ENCODE results near the gene MCF2L2.
A peak's percentile ranks its signal among the peaks of the same experiment; 100 is the strongest.

The MCF2L2 gene

GRCh38 chr3:183287301-183287971 is 141.0 kb downstream of the MCF2L2 start:
- peak; percentile 24 for DNase-seq

GRCh38 chr3:183285828-183286457 is 142.5 kb downstream of the MCF2L2 start:
- peak; percentile 94 for DNase-seq

GRCh38 chr3:183285318-183285717 is 143.1 kb downstream of the MCF2L2 start:
- no peak for DNase-seq

- DNase-seq, result no peak
Measured at GRCh38 chr3:183284570-183284969, 143.8 kb downstream of the MCF2L2 start.

DNA sequence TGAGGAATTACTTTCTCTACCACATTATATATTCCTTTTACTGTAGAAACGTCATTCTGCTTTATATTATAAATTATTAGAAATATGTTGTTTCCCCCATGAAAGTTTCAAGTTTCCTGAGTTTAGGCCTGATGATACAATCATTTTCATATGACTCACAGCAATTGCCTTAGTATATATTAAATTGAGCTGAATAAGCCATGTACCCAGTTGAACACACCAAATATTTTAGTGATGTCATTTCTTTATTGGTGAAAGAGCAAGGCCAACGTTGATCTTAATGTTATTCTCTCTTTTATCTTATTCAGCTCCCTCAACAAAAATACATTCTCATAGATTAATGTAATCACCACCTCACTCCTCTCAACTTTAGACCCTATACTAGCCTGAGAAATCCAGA is 144.5 kb downstream of the MCF2L2 start:
- DNase-seq, result no peak

- no peak for DNase-seq
Measured at GRCh38 chr3:183281126-183281797, 147.2 kb downstream of the MCF2L2 start.

DNA sequence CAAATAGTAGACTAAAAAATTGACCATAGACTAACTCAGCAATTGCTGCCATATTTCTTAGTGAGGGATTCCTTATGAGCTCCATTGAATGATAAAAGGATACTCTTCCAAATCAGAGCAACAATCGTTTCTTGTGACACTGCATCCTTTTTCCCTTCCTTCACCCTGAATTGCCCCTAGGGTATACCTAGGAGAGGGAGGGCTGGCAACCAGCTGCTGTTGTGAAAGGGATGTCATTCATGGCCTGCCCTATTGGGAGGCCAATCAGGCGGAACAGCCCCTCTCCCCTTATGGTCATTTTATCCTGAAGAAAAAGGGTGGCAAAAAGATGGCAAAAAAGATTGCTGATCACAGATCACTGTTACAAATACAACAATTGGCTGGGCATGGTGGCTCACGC is 149.0 kb downstream of the MCF2L2 start:
- DNase-seq, result no peak

- no peak for DNase-seq
Measured at GRCh38 chr3:183278479-183279088, 149.8 kb downstream of the MCF2L2 start.

GRCh38 chr3:183277260-183277659 is 151.2 kb downstream of the MCF2L2 start:
- no peak for DNase-seq

- no peak for DNase-seq
Measured at GRCh38 chr3:183275937-183276336, 152.5 kb downstream of the MCF2L2 start.

DNA sequence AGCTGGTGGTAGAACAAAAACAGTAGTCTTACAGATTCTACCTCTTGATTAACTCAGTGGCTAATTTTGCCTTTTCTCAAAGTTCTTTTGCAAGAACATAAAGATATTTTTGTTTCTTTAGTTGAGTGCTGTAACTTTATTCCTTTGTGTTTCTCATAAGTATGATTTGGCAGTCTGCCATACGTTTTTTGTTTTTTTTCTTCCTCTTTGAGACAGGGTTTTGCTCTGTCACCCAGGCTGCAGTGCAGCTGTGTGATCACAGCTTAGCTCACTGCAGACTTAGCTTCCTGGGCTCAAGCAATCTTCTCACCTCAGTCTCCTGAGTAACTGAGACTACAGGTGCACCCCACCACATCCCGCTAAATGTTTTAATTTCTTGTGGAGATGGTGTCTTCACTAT is 153.0 kb downstream of the MCF2L2 start:
- no peak for DNase-seq

GRCh38 chr3:183274609-183275008 is 153.8 kb downstream of the MCF2L2 start:
- no peak for DNase-seq

DNA sequence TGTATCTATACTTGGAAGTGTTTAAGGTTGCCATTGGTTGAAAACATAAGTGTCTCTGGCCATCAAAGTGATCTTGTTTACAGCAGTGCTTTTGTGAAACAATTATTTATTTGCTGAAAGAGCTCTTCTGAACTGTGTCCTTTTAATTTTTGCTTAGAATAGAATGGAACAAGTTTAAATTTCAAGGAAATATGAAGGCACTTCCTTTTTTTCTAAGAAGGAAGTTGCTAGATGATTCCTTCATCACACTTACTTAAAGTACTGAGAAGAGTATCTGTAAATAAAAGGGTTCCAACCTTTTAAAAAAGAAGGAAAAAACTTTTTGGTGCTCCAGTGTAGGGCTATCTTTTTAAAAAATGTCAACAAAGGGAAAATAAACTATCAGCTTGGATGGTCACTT is 155.6 kb downstream of the MCF2L2 start:
- DNase-seq, result no peak

DNA sequence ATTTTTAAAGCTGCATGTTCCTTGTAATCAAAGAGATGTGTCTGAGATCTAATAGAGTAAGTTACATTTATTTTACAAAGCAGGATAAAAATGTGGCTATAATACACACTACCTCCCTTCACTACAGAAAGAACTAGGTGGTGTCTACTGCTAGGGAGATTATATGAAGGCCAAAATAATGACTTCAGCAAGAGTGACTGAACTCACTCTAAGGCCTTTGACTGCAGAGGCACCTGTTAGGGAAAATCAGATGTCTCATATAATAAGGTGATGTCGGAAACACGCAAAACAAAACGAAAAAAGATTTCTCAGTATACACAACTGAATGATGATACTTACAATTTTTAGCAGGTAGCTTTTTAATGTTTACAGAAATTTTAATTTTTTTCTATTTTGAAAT is 156.3 kb downstream of the MCF2L2 start:
- no peak for DNase-seq

DNA sequence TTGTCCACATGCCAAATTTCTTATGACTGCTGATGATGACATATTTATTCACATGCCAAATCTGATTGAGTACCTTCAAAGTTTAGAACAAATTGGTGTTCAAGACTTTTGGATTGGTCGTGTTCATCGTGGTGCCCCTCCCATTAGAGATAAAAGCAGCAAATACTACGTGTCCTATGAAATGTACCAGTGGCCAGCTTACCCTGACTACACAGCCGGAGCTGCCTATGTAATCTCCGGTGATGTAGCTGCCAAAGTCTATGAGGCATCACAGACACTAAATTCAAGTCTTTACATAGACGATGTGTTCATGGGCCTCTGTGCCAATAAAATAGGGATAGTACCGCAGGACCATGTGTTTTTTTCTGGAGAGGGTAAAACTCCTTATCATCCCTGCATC is 158.1 kb downstream of the MCF2L2 start:
- no peak for DNase-seq

DNA sequence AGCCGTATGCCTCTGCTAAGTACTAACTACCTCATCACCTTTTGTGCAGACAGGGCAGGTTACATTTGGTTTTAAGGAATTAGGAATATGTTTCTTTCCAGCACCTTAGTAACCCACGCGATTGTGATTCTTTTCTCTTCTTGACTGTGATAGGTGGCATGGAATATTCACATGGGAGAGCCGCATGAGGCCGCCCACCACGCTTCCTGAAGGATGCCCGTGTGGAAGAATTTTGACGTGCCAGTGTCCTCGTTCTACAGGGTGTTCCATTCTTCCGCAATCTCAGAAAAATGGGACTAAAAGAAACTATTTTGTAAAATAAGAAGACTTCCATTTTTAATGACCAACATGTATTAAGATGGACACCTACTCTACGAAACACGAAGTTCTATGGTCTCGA is 159.1 kb downstream of the MCF2L2 start:
- no peak for DNase-seq

DNA sequence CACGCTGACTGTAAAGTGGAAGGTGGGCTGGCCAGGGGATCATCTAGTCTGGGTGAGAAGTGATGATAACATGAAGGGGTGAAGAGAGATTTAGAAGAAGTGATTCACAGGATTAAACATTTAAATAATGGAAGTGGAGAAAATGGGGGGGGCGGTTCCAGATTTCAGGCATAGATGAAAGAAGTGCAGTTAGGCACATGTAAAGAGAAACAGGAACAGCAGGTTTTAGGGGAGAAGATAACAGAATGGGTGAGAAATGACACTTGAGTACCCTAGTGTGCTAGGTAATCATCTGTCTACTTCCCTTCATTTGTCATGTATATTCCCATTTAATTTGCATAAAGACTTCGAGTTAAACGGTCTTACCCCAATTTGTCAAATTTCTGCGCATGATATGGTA is 160.1 kb downstream of the MCF2L2 start:
- no peak for DNase-seq

GRCh38 chr3:183267140-183267539 is 161.3 kb downstream of the MCF2L2 start:
- DNase-seq, result no peak

- no peak for DNase-seq
Measured at GRCh38 chr3:183266454-183266853, 162.0 kb downstream of the MCF2L2 start.

DNA sequence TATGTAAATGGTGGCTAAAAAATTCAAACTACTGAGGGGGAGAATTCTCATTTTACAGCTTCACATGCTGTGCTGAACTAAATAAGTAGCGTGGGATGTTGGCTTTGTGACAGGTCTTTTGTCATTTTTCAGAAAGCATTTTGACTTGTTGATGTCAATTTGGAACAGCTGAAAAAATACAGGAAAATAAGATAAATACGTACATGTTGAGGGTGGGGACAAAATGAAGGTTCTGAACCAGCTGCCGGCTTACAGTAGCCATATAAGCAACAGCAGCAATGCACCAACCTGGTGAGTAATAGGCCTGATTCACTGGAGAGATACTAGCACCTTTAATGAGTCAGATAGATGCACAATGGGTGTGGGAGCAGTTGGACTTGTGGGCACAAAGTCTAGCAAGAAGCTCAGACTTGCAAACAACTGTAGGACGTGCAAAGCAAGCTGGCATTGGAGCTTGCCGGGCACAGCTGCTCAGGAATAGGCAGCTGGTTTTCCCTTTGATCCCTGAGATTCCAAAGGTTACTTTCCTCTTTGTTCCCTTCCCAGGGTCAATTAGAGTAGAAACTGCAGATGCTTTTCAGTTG is 162.5 kb downstream of the MCF2L2 start:
- DNase-seq, result peak; percentile 46

DNA sequence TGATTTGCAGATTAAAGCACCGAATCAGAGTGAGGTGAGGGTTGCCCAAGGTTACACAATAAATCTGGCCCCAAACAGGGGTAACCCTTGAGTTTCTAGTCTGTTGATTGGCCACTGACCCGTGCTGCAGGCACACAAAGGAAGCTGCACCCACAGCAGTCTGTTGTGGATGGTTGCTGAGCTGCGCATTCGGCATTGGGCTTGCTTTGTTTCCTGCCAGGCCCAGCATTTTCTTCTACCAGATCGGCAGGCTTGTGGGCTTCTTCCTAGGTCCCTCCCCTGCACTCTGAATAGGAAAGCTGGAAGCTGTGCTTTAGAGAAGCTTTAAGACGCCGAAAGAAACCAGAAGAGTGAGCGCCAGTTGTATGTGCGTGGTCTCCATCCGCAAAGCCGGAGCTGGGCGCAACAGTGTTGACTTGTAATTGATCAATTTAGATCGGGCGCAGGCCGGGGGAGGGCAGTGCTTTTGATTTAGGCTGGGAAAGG is 163.2 kb downstream of the MCF2L2 start:
- no peak for DNase-seq

- no peak for DNase-seq
Measured at GRCh38 chr3:183264268-183264667, 164.2 kb downstream of the MCF2L2 start.

DNA sequence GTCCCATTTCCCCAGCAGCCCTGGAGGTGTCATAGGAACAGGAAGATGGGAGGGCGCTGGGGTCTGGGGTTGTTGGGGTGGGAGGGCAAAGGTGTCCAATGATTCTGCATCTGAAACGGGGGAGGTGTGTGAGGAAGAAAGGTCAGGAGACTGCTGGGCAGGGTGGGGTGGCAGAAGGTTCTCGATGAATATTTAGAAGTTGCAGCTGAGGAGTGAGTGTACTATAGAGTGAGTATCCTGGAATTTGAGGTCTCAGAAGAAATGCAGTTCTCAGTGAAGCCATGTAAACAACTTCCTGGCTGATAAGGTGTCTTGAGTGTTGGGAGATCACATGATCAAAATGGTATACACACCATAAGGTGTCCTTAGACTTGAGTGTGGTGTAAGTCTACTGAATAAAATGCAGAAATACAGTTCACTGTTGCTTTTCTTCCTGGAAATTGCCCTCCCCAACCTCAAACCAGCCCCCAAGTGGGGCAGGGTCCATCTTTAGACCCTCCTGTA is 165.5 kb downstream of the MCF2L2 start:
- no peak for DNase-seq

All from activated naive CD4-positive, alpha-beta T cell treated with Interleukin-2 at 50 U/mL for 16 hours (primary cell).